Measurements from ENCODE around the gene ERICH6. TPM values are rescaled to one million over a fixed set of nuclear protein-coding genes. Genes with fewer than 3 reads are reported as not detected.

ERICH6 gene
- total and polyA plus RNA-seq, 2 experiments from 2014 or later, result 0.32 TPM; not detected in 1

- H3K36me3 Mint-ChIP-seq (ENCODE audit: low read depth), result peaks cover 58% of the 10 kb centered on the region
- ATAC-seq (no peak), DNase-seq (ENCODE audit: low spot score) (no peak)
- H4K20me1 ChIP-seq (replicated peaks; ENCODE audit: insufficient read depth), result 0 out of 2 replicates have a peak, but pooled peaks cover 13% of the 10 kb centered on the region
- H3K9me3 Mint-ChIP-seq, result no peaks in the 10 kb centered on the region; the same call in 2 of the 3 replicates
- no peaks in the 10 kb centered on the region for H3F3A ChIP-seq (replicated peaks; ENCODE audit: low read depth)
- peaks cover 96% of the 10 kb centered on the region for H3K79me2 ChIP-seq (replicated peaks; ENCODE audit: insufficient read depth)
- no peak overlapping the region for H3K27ac Mint-ChIP-seq
- H3K27ac ChIP-seq (ENCODE audit: low read depth), result no peak overlapping the region
- H3K9me2 ChIP-seq (ENCODE audit: insufficient read depth), result no peaks in the 10 kb centered on the region
- peaks cover 34% of the 10 kb centered on the region for H3K4me1 Mint-ChIP-seq
- peaks cover 27% of the 10 kb centered on the region for H3K4me1 ChIP-seq (ENCODE audit: insufficient read depth)
- no peak overlapping the region for H2AFZ ChIP-seq
- no peak overlapping the region for H3K4me3 ChIP-seq
- H3K27me3 ChIP-seq (ENCODE audit: insufficient read depth), result no peaks in the 10 kb centered on the region
- H3K36me3 ChIP-seq (ENCODE audit: insufficient read depth), result no peaks in the 10 kb centered on the region
- TF ChIP-seq ZNF462 (CRISPR knock-in tag; IDR thresholded peaks at IDR 0.05) (no peak), EZH2 (IDR thresholded peaks at IDR 0.05; ENCODE audit: low read depth, unreplicated experiment) (no peak), NANOG (IDR thresholded peaks at IDR 0.05; ENCODE audit: borderline replicate concordance) (no peak), JUNB (IDR thresholded peaks at IDR 0.05; ENCODE audit: unreplicated experiment) (no peak), EZH2phosphoT487 (IDR thresholded peaks at IDR 0.05; ENCODE audit: unreplicated experiment) (no peak), CREB1 (CRISPR knock-in tag; IDR thresholded peaks at IDR 0.05; ENCODE audit: low read depth) (no peak), ZNF331 (CRISPR knock-in tag; IDR thresholded peaks at IDR 0.05; ENCODE audit: low read depth) (no peak), REST (IDR thresholded peaks at IDR 0.05; ENCODE audit: unreplicated experiment) (no peak), CTCF (conservative IDR thresholded peaks at IDR 0.05; ENCODE audit: low read depth in 2 of 2) (no peak), POLR2AphosphoS5 (IDR thresholded peaks at IDR 0.05; ENCODE audit: low read depth) (no peak), STAT1 (IDR thresholded peaks at IDR 0.05; ENCODE audit: unreplicated experiment) (no peak), ETS1 (IDR thresholded peaks at IDR 0.05) (no peak), ZNF114 (CRISPR knock-in tag; IDR thresholded peaks at IDR 0.05) (no peak)
- H3K27me3 Mint-ChIP-seq (ENCODE audit: insufficient read depth, low read depth, poor library complexity), result peaks cover 2% of the 10 kb centered on the region
- H3K4me2 ChIP-seq, result no peak overlapping the region
- no peak overlapping the region; the same call in 2 of the 3 replicates for H3K4me3 Mint-ChIP-seq
Measured at GRCh38 chr3:150609988-150610387, 93.7 kb downstream of the ERICH6 start.
